Liver (tissue), 9 donors: ENCODE data around the gene COL8A2. TPM values are rescaled to one million over a fixed set of nuclear protein-coding genes. Genes with fewer than 3 reads are reported as not detected.

Source experiments
- DNase-seq: peaks from one replicate; pipeline ENCODE4 v3.0.0-alpha.2; 2017; ENCODE audit warnings: low spot score
- H3K27ac ChIP-seq, 2 donors: one replicate each; pipeline ENCODE4 v1.7.0; 2013; ENCODE audit warnings: inconsistent platforms in 2 of 2, low read length in 2 of 2, control low read depth in 1 of 2, low read depth in 1 of 2, mild to moderate bottlenecking in 1 of 2
- H3K27me3 ChIP-seq, 4 donors: one replicate each; pipeline versions ENCODE4 v1.6.1 to v1.7.0; 2013; ENCODE audit warnings: low read length in 3 of 4, inconsistent platforms in 1 of 4, mild to moderate bottlenecking in 1 of 4, moderate library complexity in 1 of 4; ENCODE audit not compliant: control insufficient read depth in 4 of 4, insufficient read depth in 4 of 4
- H3K36me3 ChIP-seq, 4 donors: one replicate each; pipeline versions ENCODE4 v1.6.1 to v1.7.0; 2013; ENCODE audit warnings: low read length in 3 of 4, mild to moderate bottlenecking in 3 of 4, low read depth in 1 of 4, moderate library complexity in 1 of 4; ENCODE audit not compliant: control insufficient read depth in 4 of 4, insufficient read depth in 3 of 4
- H3K4me1 ChIP-seq, 4 donors: one replicate each; pipeline versions ENCODE4 v1.6.1 to v1.7.0; 2013; ENCODE audit warnings: low read length in 3 of 4, mild to moderate bottlenecking in 3 of 4, moderate library complexity in 1 of 4; ENCODE audit not compliant: control insufficient read depth in 4 of 4, insufficient read depth in 4 of 4
- H3K4me3 ChIP-seq, 3 donors: one replicate each; pipeline versions ENCODE4 v1.6.1 to v1.7.0; 2013; ENCODE audit warnings: low read length in 3 of 3, control low read depth in 1 of 3, low read depth in 1 of 3, mild to moderate bottlenecking in 1 of 3
- H3K9ac ChIP-seq, 2 donors: one replicate each; pipeline ENCODE4 v1.7.0; 2013; ENCODE audit warnings: low read length in 2 of 2, mild to moderate bottlenecking in 2 of 2, moderate library complexity in 2 of 2, control low read depth in 1 of 2, low read depth in 1 of 2
- H3K9me3 ChIP-seq, 4 donors: one replicate each; pipeline versions ENCODE4 v1.6.1 to v1.7.0; 2013; ENCODE audit warnings: low read length in 3 of 4; ENCODE audit not compliant: control insufficient read depth in 4 of 4
- ATF3 ChIP-seq: IDR thresholded peaks from 2 replicates; pipeline ENCODE4 v1.6.1; 2016; ENCODE audit warnings: antibody characterized with exemption
- CTCF ChIP-seq: fragments of 150-350 bp; IDR thresholded peaks from 2 replicates; pipeline ENCODE4 v1.5.1; 2017; ENCODE audit warnings: improper control_type of control experiment, low read depth, low read length; ENCODE audit not compliant: missing input control
- EGR1 ChIP-seq, 2 donors: IDR thresholded peaks; 2 replicates each; pipeline ENCODE4 v1.6.1; 2016 to 2018; ENCODE audit warnings: antibody characterized with exemption in 2 of 2, low read depth in 2 of 2
- FOXA1 ChIP-seq: IDR thresholded peaks from 2 replicates; pipeline ENCODE4 v1.6.1; 2016; ENCODE audit warnings: antibody characterized with exemption
- FOXA2 ChIP-seq: IDR thresholded peaks from 2 replicates; pipeline ENCODE4 v1.6.1; 2016; ENCODE audit warnings: antibody characterized with exemption
- GABPA ChIP-seq, 2 donors: IDR thresholded peaks in 1 of 2; conservative IDR thresholded peaks in 1 of 2; 2 replicates each; pipeline ENCODE4 v1.6.1; 2016; ENCODE audit warnings: antibody characterized with exemption in 2 of 2, mild to moderate bottlenecking in 1 of 2, moderate library complexity in 1 of 2
- HNF4A ChIP-seq, 2 donors: conservative IDR thresholded peaks; 2 replicates each; pipeline ENCODE4 v1.6.1; 2016; ENCODE audit warnings: antibody characterized with exemption in 2 of 2, mild to moderate bottlenecking in 2 of 2
- MAX ChIP-seq: IDR thresholded peaks from 2 replicates; pipeline ENCODE4 v1.6.1; 2016; ENCODE audit warnings: antibody characterized with exemption
- NR2F2 ChIP-seq: IDR thresholded peaks from 2 replicates; pipeline ENCODE4 v1.6.1; 2016; ENCODE audit warnings: antibody characterized with exemption
- RAD21 ChIP-seq, 2 donors: IDR thresholded peaks; 2 replicates each; pipeline ENCODE4 v1.6.1; 2016; ENCODE audit warnings: antibody characterized with exemption in 2 of 2, mild to moderate bottlenecking in 2 of 2
- REST ChIP-seq: IDR thresholded peaks from 2 replicates; pipeline ENCODE4 v1.6.1; 2016; ENCODE audit warnings: antibody characterized with exemption, mild to moderate bottlenecking
- SP1 ChIP-seq: IDR thresholded peaks from 2 replicates; pipeline ENCODE4 v1.6.1; 2018; ENCODE audit warnings: antibody characterized with exemption, mild to moderate bottlenecking
- TAF1 ChIP-seq: conservative IDR thresholded peaks from 2 replicates; pipeline ENCODE4 v1.6.1; 2016; ENCODE audit warnings: antibody characterized with exemption, mild to moderate bottlenecking
- YY1 ChIP-seq: IDR thresholded peaks from 2 replicates; pipeline ENCODE4 v1.6.1; 2016; ENCODE audit warnings: antibody characterized with exemption, mild to moderate bottlenecking
- WGBS: extraction: QIAGEN DNeasy Blood & Tissue Kit; methylation state at CpG from one replicate; pipeline ENCODE4 v1.1.7; 2013; 5-methylcytosine and 5-hydroxymethylcytosine counted together
- polyA plus RNA-seq, 2 donors: library from polyadenylated mRNA; stranded (reverse) in 1 of 2; unstranded in 1 of 2; fragments of 200-250 nt in 1 of 2; fragments of >200 nt in 1 of 2; fragmentation: Nextera tagmentation in 1 of 2; extraction: Ambion mirVana in 1 of 2; gene quantifications; one replicate each; pipeline versions ENCODE4 v1.2.1 to v1.2.3, GENCODE V29; 2013 to 2015
- total RNA-seq, 2 donors: library from RNA; depleted of rRNA; stranded (reverse); fragments of >200 nt; gene quantifications; one replicate each; pipeline ENCODE4 v1.2.3, GENCODE V29; 2014
- donor health status: healthy.
- donor health status: healthy.
- donor health status: healthy.
- donor health status: healthy.
- donor health status: healthy.

The COL8A2 gene
- total and polyA plus RNA-seq, 4 donors: 0.04 to 0.47 (median 0.35) TPM

- no peak overlapping the region for H3K9ac ChIP-seq
- no peaks in the 10 kb centered on the region for H3K27me3 ChIP-seq
- H3K36me3 ChIP-seq: peaks cover 3 to 9% (median 7%) of the 10 kb centered on the region in 4 donors
- no peak for TF ChIP-seq ATF3
- TF ChIP-seq CTCF: no peak
- no peak for DNase-seq
- H3K4me3 ChIP-seq: no peak overlapping the region
- 92% methylated on average over 31 of the region's 31 CpGs for WGBS
- H3K27ac ChIP-seq: no peak overlapping the region
- H3K9me3 ChIP-seq: no peaks in the 10 kb centered on the region
- peaks cover 8 to 15% (median 11%) of the 10 kb centered on the region in 4 donors for H3K4me1 ChIP-seq
Observed at GRCh38 chr1:36087233-36088123, 37.5 kb downstream of the COL8A2 start.

- 83% methylated on average over 12 of the region's 12 CpGs for WGBS
- H3K4me1 ChIP-seq: peaks cover 8 to 15% (median 11%) of the 10 kb centered on the region in 4 donors
- DNase-seq: no peak
Observed at GRCh38 chr1:36086529-36087232, 38.3 kb downstream of the COL8A2 start.

More at GRCh38 chr1:36086529-36087232, 38.3 kb downstream of the COL8A2 start:
- Histone ChIP-seq H3K4me3 (no peak overlapping the region), H3K36me3 (peaks cover 0 to 2% (median 2%) of the 10 kb centered on the region in 4 donors), H3K27me3 (no peaks in the 10 kb centered on the region), H3K9me3 (no peaks in the 10 kb centered on the region), H3K9ac (no peak overlapping the region), H3K27ac (no peak overlapping the region)
- no peak for TF ChIP-seq FOXA2
- no peak for TF ChIP-seq YY1
- TF ChIP-seq ATF3: no peak
- TF ChIP-seq MAX: no peak
- TF ChIP-seq GABPA (IDR thresholded peaks at IDR 0.05 in 1 of 2, conservative IDR thresholded peaks at IDR 0.05 in 1 of 2): no peak
- no peak for TF ChIP-seq HNF4A (conservative IDR thresholded peaks at IDR 0.05)
- TF ChIP-seq SP1: no peak
- TF ChIP-seq TAF1: no peak
- TF ChIP-seq NR2F2: no peak
- no peak for TF ChIP-seq RAD21 (IDR thresholded peaks at IDR 0.05)
- no peak for TF ChIP-seq REST
- TF ChIP-seq EGR1 (IDR thresholded peaks at IDR 0.05; ENCODE audit: low read depth in 2 of 2): no peak
- no peak for TF ChIP-seq FOXA1
